ENCODE measurements around the gene NLGN1.

The NLGN1 gene

DNA sequence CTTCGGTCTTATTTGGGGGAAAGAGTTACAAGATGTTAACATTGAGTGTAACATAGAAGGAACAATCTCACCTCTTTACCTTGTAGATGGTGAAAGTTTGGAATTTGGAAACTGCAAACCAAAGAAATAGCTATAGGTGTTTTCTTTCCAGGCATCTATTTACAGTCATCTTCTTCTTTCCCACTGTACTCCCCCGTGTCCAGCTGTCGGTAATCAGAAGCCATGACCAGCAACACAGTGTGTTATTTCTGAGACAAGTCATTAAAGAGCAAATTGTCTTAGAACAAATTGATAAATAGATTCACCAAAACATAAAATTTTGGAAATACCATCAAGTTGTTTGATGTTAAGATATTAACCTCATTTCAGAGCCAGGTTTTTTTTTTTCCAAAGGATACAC, 871.0 kb downstream of the NLGN1 start:
- DNase-seq (ENCODE audit: low read depth), result no peak
- TF ChIP-seq CTCF (IDR thresholded peaks at IDR 0.05; ENCODE audit: control insufficient read depth, extremely low read depth, insufficient read depth), result no peak
- H3K4me3 ChIP-seq (ENCODE audit: low read depth, low read length), result no peak overlapping the region

GRCh38 chr3:174270841-174271240, 873.3 kb downstream of the NLGN1 start:
- no peak for DNase-seq (ENCODE audit: low read depth)
- TF ChIP-seq CTCF (IDR thresholded peaks at IDR 0.05; ENCODE audit: control insufficient read depth, extremely low read depth, insufficient read depth), result no peak
- no peak overlapping the region for H3K4me3 ChIP-seq (ENCODE audit: low read depth, low read length)

DNA sequence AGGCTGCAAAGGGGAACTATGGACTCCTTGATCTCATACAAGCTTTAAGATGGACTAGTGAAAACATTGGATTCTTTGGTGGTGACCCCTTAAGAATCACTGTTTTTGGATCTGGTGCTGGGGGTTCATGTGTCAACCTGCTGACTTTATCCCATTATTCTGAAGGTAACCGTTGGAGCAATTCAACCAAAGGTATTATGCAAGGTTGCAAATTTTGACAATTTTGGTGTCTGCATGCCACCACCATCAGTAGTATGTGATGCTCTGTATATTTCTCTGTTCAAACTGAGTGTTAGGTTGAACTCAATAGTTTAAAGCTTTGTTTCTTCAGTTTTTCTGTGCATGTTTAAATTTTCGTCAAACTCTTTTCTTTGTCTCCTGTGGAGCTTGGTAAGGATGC, 877.8 kb downstream of the NLGN1 start:
- no peak overlapping the region for H3K4me3 ChIP-seq (ENCODE audit: low read depth, low read length)
- DNase-seq (ENCODE audit: low read depth), result no peak
- no peak for TF ChIP-seq CTCF (IDR thresholded peaks at IDR 0.05; ENCODE audit: control insufficient read depth, extremely low read depth, insufficient read depth)

- no peak for DNase-seq (ENCODE audit: low read depth)
- no peak for TF ChIP-seq CTCF (IDR thresholded peaks at IDR 0.05; ENCODE audit: control insufficient read depth, extremely low read depth, insufficient read depth)
- no peak overlapping the region for H3K4me3 ChIP-seq (ENCODE audit: low read depth, low read length)
Measured at GRCh38 chr3:174276826-174277225, 879.3 kb downstream of the NLGN1 start.

GRCh38 chr3:174278094-174278493, 880.5 kb downstream of the NLGN1 start:
- TF ChIP-seq CTCF (IDR thresholded peaks at IDR 0.05; ENCODE audit: control insufficient read depth, extremely low read depth, insufficient read depth), result no peak
- DNase-seq (ENCODE audit: low read depth), result no peak
- H3K4me3 ChIP-seq (ENCODE audit: low read depth, low read length), result no peak overlapping the region

GRCh38 chr3:174280186-174280585, 882.6 kb downstream of the NLGN1 start:
- no peak for TF ChIP-seq CTCF (IDR thresholded peaks at IDR 0.05; ENCODE audit: control insufficient read depth, extremely low read depth, insufficient read depth)
- DNase-seq (ENCODE audit: low read depth), result no peak
- H3K4me3 ChIP-seq (ENCODE audit: low read depth, low read length), result no peak overlapping the region

GRCh38 chr3:174285242-174285864, 887.8 kb downstream of the NLGN1 start:
- H3K4me3 ChIP-seq (ENCODE audit: low read depth, low read length), result no peak overlapping the region

More at GRCh38 chr3:174285242-174285864, 887.8 kb downstream of the NLGN1 start:
- DNase-seq (ENCODE audit: low read depth), result no peak
- no peak for TF ChIP-seq CTCF (IDR thresholded peaks at IDR 0.05; ENCODE audit: control insufficient read depth, extremely low read depth, insufficient read depth)
